HG03565 (cell line): ENCODE data around the gene CLASP1.

Experiments
- ATAC-seq: cut with Tn5 transposase; IDR thresholded peaks from one replicate; pipeline ENCODE4 v1.9.1; 2021; ENCODE audit warnings: mild to moderate bottlenecking, moderate library complexity; ENCODE audit not compliant: unreplicated experiment

CLASP1 gene

GRCh38 chr2:121547646-121548045 is 101.6 kb downstream of the CLASP1 start:
- no peak for ATAC-seq

DNA sequence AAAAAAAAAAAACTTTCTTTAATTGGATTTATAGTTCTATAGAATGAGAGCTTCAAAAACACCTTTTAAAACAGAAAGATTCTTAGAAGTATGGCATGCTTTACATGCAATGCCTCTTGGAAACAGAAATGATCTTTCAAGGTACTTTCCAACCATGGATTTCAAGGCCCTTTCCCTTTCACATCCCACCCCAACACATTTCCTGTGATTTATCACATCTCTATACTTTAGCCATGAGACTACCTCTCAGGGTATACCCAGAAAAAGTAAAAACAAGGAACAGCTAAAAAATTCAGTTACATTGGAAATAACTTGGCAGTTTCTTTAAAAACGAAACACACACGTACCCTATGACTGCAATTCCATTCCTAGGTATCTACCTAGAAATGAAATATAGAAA is 103.3 kb downstream of the CLASP1 start:
- no peak for ATAC-seq

DNA sequence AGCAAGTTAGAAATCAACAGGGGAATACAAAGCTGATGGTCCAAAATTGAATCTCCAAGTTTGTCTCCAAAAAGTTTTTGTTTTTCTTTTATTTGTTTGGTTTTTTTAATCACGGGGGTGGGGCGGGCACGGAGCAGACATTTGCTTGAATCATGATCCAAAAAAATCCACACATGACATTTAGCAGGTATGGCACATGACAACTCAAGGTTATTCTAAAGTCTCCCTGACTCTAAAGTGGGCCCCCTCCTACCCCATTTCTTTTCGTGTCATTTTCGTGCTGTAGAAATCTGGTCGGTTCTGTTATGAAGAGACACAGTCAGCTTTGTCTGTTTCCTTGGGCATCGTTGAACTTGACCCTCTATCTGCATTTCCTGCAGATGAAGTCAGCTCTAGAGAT is 104.0 kb downstream of the CLASP1 start:
- no peak for ATAC-seq

- ATAC-seq: no peak
Observed at GRCh38 chr2:121541495-121541894, 107.8 kb downstream of the CLASP1 start.

DNA sequence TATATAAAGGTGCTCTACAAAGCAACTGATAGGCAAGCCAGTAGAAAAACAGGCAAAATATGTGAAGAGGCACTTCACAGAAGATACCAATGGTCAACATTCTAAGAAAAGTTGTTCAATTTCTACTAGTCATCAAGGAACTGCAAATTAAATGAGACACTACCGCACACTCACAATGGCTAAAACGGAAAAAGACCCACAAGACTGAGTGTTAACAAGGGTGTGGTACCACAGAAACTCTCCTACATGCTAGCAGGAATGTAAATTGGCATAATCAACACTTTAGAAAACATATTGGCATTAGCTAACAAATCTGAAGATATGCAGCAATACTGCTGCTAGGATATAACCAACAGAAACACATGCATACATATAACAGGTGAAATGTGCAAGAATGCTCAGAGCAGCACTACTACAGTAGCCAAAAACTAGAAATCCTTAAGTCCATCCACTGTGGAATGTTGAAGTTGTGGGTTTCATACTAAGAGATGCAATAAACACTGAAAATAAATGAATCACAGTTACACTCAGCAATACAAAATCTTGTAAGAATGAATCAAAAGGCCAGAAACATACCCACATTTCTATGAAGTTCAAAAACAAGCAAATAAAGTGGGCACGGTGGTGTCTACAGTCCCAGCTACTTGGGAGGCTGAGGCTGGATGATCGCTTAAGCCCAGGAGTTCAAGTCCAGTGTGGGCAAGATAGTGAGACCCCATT is 109.4 kb downstream of the CLASP1 start:
- no peak for ATAC-seq

- no peak for ATAC-seq
Observed at GRCh38 chr2:121536850-121537557, 112.3 kb downstream of the CLASP1 start.

DNA sequence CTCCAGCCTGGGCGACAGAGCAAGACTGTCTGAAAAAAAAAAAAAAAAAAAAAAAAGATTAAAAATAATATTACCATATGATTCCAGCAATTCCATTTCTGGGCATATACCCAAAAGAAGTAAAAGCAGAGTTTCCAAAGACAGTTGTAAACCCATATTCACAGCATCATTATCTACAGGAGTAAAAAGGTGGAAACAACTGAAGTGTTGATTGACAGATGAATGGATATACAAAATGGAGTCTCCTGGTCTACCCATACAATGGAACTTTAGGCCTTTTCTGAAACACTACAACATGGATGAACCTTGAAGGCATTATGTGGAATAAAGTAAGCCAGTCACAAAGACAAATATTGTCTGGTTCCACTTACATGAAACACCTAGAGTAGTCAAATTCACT is 112.9 kb downstream of the CLASP1 start:
- no peak for ATAC-seq

GRCh38 chr2:121534007-121534406 is 115.3 kb downstream of the CLASP1 start:
- no peak for ATAC-seq

DNA sequence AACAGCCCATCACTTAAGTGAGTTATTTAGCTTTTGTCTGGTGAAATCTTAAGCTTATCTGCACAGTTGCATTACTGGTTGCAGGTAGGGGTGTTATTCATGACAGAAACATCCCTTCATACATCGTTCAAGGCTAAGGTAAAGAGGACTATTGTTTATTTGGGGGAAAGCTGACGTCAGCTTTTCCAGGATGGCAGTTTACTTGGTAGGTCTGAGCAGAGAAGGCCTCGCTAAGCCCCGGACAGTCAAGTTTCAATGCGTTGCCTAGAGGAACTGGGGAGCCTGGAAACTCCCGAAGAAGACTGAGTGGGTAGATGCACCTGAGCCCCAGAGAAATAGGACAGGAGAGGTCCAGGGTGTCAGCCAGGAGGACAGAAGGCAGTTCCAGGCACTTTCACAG is 116.4 kb downstream of the CLASP1 start:
- ATAC-seq: no peak

DNA sequence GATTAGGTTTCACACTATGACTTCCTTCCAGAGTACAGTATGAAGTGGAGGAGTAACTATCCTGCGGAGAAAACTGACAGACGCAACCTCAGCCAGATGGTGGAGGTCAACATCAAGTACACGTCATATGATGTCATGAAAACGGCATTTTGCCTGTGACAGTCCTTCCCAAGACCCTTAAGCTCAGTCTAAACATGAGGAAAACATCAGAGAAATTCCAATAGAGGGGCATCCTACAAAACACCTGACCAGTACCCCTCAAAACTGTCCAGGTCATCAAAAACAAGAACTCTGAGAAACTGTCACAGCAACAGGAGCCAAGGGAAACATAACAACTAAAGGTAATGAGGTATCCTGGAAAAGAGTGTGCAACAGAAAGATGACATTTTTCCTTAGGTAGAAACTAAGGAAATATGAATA is 116.9 kb downstream of the CLASP1 start:
- ATAC-seq: no peak

- peak; percentile 35 for ATAC-seq
Observed at GRCh38 chr2:121530212-121530705, 119.0 kb downstream of the CLASP1 start.

DNA sequence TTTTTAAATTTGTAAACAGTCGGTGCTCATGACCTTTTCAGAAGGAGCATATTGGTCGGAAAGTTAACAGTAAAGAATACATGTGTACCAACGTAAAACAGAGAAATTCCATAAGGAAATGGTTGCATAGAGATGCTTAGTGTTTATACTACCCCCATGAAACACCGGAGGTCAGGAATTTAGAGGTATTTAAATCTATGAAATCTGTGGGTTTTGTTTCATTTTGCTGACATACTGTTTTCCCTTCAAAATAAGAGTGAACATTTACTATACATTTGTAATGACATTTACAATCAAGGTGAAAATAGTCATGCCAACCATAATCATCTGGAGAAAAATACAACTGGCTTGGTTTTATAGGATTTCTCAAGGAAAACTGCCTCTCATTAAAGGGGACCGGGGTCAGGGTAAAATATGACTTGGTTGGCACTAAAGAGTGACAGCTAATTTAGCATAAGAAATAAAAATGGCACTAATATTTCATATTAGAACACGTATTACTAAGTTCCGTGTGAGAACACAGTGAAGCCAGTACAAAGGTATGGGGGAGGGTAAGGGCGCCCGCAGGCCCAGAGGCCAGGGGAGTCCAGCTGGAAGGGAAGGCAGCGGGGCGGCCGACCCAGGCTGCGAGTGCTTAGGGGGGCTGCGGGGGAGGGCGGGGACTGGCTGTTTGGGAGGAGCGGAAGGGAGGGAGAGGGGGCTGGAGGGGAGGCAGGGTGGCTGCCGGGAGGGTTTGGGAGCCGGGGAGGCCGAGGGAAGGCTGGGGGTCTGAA is 119.6 kb downstream of the CLASP1 start:
- ATAC-seq: no peak

DNA sequence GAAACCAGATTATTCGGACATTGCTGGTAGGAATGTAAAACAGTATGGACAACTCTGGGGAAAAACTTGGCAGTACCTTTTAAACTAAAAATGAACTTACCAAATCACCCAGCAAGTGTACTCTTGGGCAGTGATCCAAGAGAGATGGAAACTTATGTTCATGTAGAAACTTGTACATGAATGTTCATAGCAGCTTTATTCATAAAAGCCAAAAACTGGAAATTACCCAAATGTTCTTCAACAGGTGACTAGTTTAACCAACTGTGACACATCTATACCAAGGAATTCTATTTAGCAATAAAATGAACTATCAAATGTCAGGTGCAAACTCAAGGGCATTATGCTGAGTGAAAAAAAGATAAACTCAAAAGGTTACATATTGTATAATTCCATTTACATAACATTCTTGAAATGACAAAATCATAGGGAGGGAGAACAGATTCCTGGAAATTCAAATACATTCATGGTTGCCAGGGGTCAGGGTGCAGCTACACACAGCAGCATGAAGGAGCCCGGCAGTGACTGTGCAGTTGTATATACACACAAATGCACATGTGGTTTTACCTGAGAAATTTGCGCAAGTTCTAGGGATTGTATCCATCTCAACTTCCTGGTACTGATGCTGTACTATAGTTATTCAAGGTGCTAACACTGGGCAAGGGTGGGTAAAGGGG is 122.1 kb downstream of the CLASP1 start:
- ATAC-seq: no peak

DNA sequence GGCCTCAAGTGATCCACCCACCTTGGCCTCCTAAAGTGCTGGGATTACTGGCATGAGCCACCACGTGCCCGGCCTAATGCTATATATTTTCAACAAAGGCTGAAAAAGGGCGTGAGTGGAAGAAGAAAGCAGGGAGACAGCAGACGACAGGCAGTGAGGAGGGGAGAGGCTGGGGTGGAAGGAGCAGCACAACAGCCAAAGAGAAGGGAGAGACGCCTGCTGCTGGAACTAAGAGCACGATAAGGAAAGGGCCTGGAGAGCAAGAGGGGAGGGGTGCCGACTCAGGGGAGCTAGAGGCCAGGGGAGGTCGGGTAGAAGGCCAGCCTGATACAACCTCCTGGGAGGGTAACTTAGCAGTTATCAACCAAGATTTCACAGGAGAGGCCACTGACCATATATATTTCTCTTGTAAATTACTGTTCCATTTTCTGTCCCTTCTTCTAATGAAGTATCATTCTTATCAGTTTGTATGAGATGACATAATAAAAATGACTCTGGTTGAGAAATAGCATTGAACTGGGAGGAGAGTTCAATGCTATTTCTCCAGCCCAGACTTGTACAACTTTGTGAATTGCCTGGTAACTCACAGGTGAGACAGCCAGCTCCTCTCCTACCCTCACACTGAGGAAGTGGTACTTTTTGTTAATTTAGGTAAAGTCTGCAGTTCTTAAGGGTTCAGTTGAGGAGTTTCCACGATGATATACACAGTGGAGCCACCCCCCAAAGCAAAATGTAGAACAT is 124.4 kb downstream of the CLASP1 start:
- ATAC-seq: no peak

GRCh38 chr2:121521359-121521758 is 127.9 kb downstream of the CLASP1 start:
- no peak for ATAC-seq

GRCh38 chr2:121520641-121520994 is 128.6 kb downstream of the CLASP1 start:
- no peak for ATAC-seq

DNA sequence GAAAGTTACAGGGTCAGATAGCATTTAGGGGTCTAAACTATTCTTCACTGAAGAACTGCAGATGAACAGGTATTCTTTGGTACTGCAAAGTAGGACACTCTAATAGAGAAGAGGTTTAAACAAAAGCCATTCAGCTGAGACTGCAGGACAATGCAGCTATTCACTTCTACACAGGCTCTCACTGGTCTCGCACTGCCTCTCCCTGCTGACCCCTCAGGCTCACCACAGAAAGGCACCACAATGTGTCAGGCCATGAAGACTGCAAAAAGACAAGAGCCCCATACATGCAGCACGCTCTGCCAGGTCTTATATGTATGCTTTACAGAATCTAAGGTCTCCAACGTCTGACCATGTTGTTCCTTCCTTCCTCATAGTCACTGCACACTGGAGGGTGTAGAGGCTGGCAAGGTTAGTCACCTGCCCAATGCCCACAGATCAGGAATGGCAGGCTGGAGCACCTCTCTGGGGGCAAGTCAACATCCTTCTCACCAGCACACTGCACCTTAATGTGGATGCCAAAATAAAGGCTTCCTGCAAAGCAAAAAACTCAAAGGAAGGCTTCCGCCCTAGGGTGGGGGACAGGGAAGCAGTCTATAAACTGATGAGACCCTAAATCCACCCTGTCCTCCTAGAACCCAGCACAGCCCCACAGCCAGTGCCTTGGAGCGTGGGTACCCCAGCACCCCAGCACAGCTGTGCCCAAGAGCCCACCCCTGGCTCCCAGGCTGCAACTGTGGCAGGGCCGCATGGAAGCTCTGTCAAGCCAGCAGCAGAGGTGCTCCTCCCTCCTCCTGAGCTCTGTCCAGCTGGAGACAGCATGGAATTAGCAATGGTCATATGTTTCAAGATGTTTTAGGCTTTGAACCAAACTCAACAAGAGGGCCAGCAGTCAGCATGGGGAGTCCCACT is 129.3 kb downstream of the CLASP1 start:
- no peak for ATAC-seq

- ATAC-seq: no peak
Observed at GRCh38 chr2:121519153-121519552, 130.1 kb downstream of the CLASP1 start.

- ATAC-seq: no peak
Observed at GRCh38 chr2:121513597-121514333, 135.5 kb downstream of the CLASP1 start.
